ENCODE data around the gene ADIRF. TPM values are rescaled to one million over a fixed set of nuclear protein-coding genes. Genes with fewer than 3 reads are reported as not detected.

Gene ADIRF
- total and polyA plus RNA-seq, 10 of the 15 experiments (the other 5 are each of a cell fraction or from before 2014, with no cell fraction given), result 0.12 to 2.5 (median 0.70) TPM; not detected in 2

DNA sequence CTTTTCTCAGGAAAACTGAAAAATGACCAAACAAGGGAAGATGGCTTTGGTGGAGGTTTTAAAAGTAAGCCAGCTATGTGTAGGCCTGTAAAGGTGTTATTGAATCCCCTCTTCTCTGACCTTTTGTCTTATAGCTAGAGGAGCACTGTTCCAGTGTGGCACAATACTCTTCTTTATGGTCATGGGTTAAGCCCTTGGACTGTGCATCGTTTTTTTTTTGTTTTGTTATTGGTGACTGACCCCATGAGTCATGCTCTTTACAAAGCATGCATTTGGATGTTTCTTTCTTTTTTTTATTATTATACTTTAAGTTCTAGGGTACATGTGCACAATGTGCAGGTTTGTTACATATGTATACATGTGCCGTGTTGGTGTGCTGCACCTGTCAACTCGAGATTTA, 32.2 kb downstream of the ADIRF start:
- ATAC-seq, result no peak
- no peak for FAIRE-seq
- POLR2A ChIA-PET, result interaction anchor here (0.6 kb wide), 1 partner anchor 135 kb away, joined by 3 read pairs; no protein-coding TSS in a partner anchor

More for the DNA sequence above, 32.2 kb downstream of the ADIRF start:
- ChIA-PET RAD21 (ENCODE audit: unreplicated experiment) (no interaction called here), CTCF (no interaction called here), SMC1A (ENCODE audit: uncharacterized antibody, unreplicated experiment) (no interaction called here)
- no peaks in the 10 kb centered on the region for H3K36me3 ChIP-seq (ENCODE audit: control insufficient read depth in 2 of 2, insufficient read depth in 2 of 2, low read length in 1 of 2)
- no peak overlapping the region for H3K4me3 ChIP-seq
- no peaks in the 10 kb centered on the region for H4K20me1 ChIP-seq (ENCODE audit: control insufficient read depth, insufficient read depth)
- no peaks in the 10 kb centered on the region for H3K79me2 ChIP-seq (ENCODE audit: control insufficient read depth, insufficient read depth, low read length)
- no peak overlapping the region for H3K4me2 ChIP-seq (ENCODE audit: control insufficient read depth, insufficient read depth)
- H3K4me1 ChIP-seq (ENCODE audit: control insufficient read depth, insufficient read depth, low read length), result no peaks in the 10 kb centered on the region
- H2AFZ ChIP-seq (ENCODE audit: control insufficient read depth, low read depth, low read length), result no peak overlapping the region
- intact Hi-C loops (cut with micrococcal nuclease; ENCODE audit: unreplicated experiment), result no loop called here
- H3K9ac ChIP-seq (ENCODE audit: control insufficient read depth, insufficient read depth, low read length), result no peak overlapping the region
- WGBS (ENCODE audit: insufficient coverage, insufficient replicate concordance, low lambda C conversion rate, missing lambda C conversion rate), result 33% methylated on average over 3 of the region's 3 CpGs
- in situ Hi-C loops (cut with MboI), result no loop called here
- H3K9me3 ChIP-seq (replicated peaks; ENCODE audit: control insufficient read depth, insufficient read depth, low read length), result no peaks in the 10 kb centered on the region
- BruUV-seq (replicated peaks), result no TSS peak
- no peak for DNase-seq (ENCODE audit: low read depth, low spot score)
- TF ChIP-seq JUND (IDR thresholded peaks at IDR 0.05; ENCODE audit: low read depth, low read length), result no peak
- no peak for TF ChIP-seq POLR2AphosphoS5 (IDR thresholded peaks at IDR 0.05; ENCODE audit: low read length)
- TF ChIP-seq BACH1 (IDR thresholded peaks at IDR 0.05; ENCODE audit: borderline replicate concordance), result no peak
- no peak for TF ChIP-seq E2F4 (IDR thresholded peaks at IDR 0.05; ENCODE audit: low read depth, low read length)
- TF ChIP-seq MLLT1 (IDR thresholded peaks at IDR 0.05), result no peak
- no peak for TF ChIP-seq MYC (IDR thresholded peaks at IDR 0.05; ENCODE audit: insufficient read depth, insufficient read length, insufficient replicate concordance, low read length, severe bottlenecking)
- no peak for TF ChIP-seq BCL3 (IDR thresholded peaks at IDR 0.05; ENCODE audit: borderline replicate concordance, insufficient read depth, low read depth, low read length, poor library complexity, severe bottlenecking)
- no peak for TF ChIP-seq ATF3 (IDR thresholded peaks at IDR 0.05; ENCODE audit: borderline replicate concordance, extremely low read depth, low read depth, low read length)
- TF ChIP-seq PKNOX1 (IDR thresholded peaks at IDR 0.05), result no peak
- H3K27me3 ChIP-seq (replicated peaks in 1 of 2; ENCODE audit: control insufficient read depth in 2 of 2, insufficient read depth in 2 of 2, low read length in 1 of 2), result no peaks in the 10 kb centered on the region
- H3K27ac ChIP-seq (ENCODE audit: control insufficient read depth, insufficient read depth), result no peak overlapping the region

Data from GM12878 (cell line).